HepG2 (cell line): ENCODE results near the gene GJA5. TPM values are rescaled to one million over a fixed set of nuclear protein-coding genes. Genes with fewer than 3 reads are reported as not detected.

Experiments used
- ATAC-seq: fragments of 200-7000 bp; cut with Tn5 transposase; 3 replicates; pipeline ENCODE4 v1.9.1; 2020; ENCODE audit warnings: mild to moderate bottlenecking, moderate library complexity
- BruUV-seq: library from RNA; stranded (reverse); fragments of 400-500 nt; replicated peaks from 2 replicates; lab custom pipeline; 2021; lab: Mats Ljungman, UMichigan
- CTCF ChIA-PET: fragments of 300-600 bp; formaldehyde crosslinking; extraction: SDS; loops from one replicate; lab custom pipeline; 2021; ENCODE audit warnings: low total read pairs, inconsistent platforms, low intra/inter-chr PET ratio; lab: Yijun Ruan, JAX
- POLR2A ChIA-PET: fragments of 350-600 bp; sonication (Branson Sonifier 250); formaldehyde crosslinking; loops from one replicate; lab custom pipeline; 2020; ENCODE audit warnings: antibody characterized with exemption, inconsistent platforms; lab: Yijun Ruan, JAX
- DNase-seq: peaks from one replicate; pipeline ENCODE4 v3.0.0-alpha.2; 2015; ENCODE audit warnings: low spot score
- FAIRE-seq: peaks from 3 replicates; lab custom pipeline; 2011; peaks lifted over from hg19 to GRCh38; lab: Jason Lieb, UNC
- H2AFZ ChIP-seq: one replicate; pipeline ENCODE4 v1.6.1; 2011; ENCODE audit warnings: low read length, inconsistent platforms
- H3K27ac ChIP-seq: fragments of 300-600 bp; 3 replicates; pipeline ENCODE4 v1.8.0; 2011; ENCODE audit warnings: mixed run types, mild to moderate bottlenecking, mixed read lengths, low read length, inconsistent platforms; ENCODE audit not compliant: insufficient read depth; ENCODE audit errors: extremely low read length
- H3K27me3 ChIP-seq, 2 experiments: fragments of 200-600 bp in 1 of 2; 2 replicates in 1 of 2; 3 replicates in 1 of 2; pipeline versions ENCODE4 v1.6.0 to v1.8.0; 2011; ENCODE audit warnings: low read length in 2 of 2, mild to moderate bottlenecking in 2 of 2, moderate library complexity in 2 of 2, inconsistent platforms in 1 of 2; ENCODE audit not compliant: insufficient read depth in 2 of 2, control insufficient read depth in 1 of 2
- H3K36me3 ChIP-seq, 2 experiments: fragments of 200-600 bp in 1 of 2; replicated peaks in 1 of 2; 2 replicates in 1 of 2; 3 replicates in 1 of 2; pipeline versions ENCODE4 v1.5.1 to v1.8.0; 2011; ENCODE audit warnings: low read length in 2 of 2, inconsistent platforms in 1 of 2; ENCODE audit not compliant: insufficient read depth in 2 of 2, control insufficient read depth in 1 of 2
- H3K4me1 ChIP-seq: 2 replicates; pipeline ENCODE4 v1.5.1; 2012; ENCODE audit warnings: low read length, inconsistent platforms; ENCODE audit not compliant: insufficient read depth
- H3K4me2 ChIP-seq: 2 replicates; pipeline ENCODE4 v1.6.0; 2011; ENCODE audit warnings: low read depth, low read length, inconsistent platforms
- H3K4me3 ChIP-seq, 3 experiments: fragments of 200-600 bp in 1 of 3; sonication (generic), shearing (Covaris generic) in 1 of 3; replicated peaks in 1 of 3; 2 replicates each; pipeline ENCODE4 v1.5.1; 2011 to 2016; ENCODE audit warnings: low read length in 3 of 3, inconsistent platforms in 2 of 3, low read depth in 2 of 3, mild to moderate bottlenecking in 2 of 3, control low read depth in 1 of 3, mixed read lengths in 1 of 3; ENCODE audit not compliant: insufficient read depth in 1 of 3
- H3K79me2 ChIP-seq: one replicate; pipeline ENCODE4 v1.6.1; 2011; ENCODE audit warnings: low read length, inconsistent platforms; ENCODE audit not compliant: insufficient read depth
- H3K9ac ChIP-seq: 2 replicates; pipeline ENCODE4 v1.6.0; 2011; ENCODE audit warnings: mild to moderate bottlenecking, low read depth, low read length, inconsistent platforms; ENCODE audit not compliant: insufficient read depth
- H3K9me3 ChIP-seq: 2 replicates; pipeline ENCODE4 v1.5.1; 2012; ENCODE audit warnings: mild to moderate bottlenecking, low read length
- H4K20me1 ChIP-seq: 2 replicates; pipeline ENCODE4 v1.6.0; 2011; ENCODE audit warnings: inconsistent platforms, mild to moderate bottlenecking, low read length, moderate library complexity; ENCODE audit not compliant: insufficient read depth
- CEBPB ChIP-seq: IDR thresholded peaks from 2 replicates; pipeline ENCODE4 v1.6.1; 2011; ENCODE audit warnings: low read depth, low read length, improper control_type of control experiment, borderline replicate concordance
- DNMT1 ChIP-seq: sonication (generic); formaldehyde crosslinking; IDR thresholded peaks from 2 replicates; pipeline ENCODE4 v1.5.1; 2020; ENCODE audit warnings: mild to moderate bottlenecking, missing genetic modification reagents
- GPN1 ChIP-seq: sonication (generic); formaldehyde crosslinking; IDR thresholded peaks from 2 replicates; pipeline ENCODE4 v1.5.1; 2020; ENCODE audit warnings: missing genetic modification reagents, borderline replicate concordance
- MED8 ChIP-seq: sonication (generic); formaldehyde crosslinking; IDR thresholded peaks from 2 replicates; pipeline ENCODE4 v1.8.1; 2023; ENCODE audit warnings: mild to moderate bottlenecking, missing genetic modification reagents; ENCODE audit not compliant: insufficient replicate concordance
- ZNF326 ChIP-seq: sonication (generic); formaldehyde crosslinking; IDR thresholded peaks from 2 replicates; pipeline ENCODE4 v1.4.0; 2020; ENCODE audit warnings: missing genetic modification reagents, borderline replicate concordance
- ZNF678 ChIP-seq: sonication (generic); formaldehyde crosslinking; IDR thresholded peaks from 2 replicates; pipeline ENCODE4 v1.4.0; 2020; ENCODE audit warnings: mild to moderate bottlenecking, missing genetic modification reagents
- WGBS: methylation state at CpG from one replicate; pipeline ENCODE4 v1.1.6; 2017; ENCODE audit warnings: low lambda C conversion rate; 5-methylcytosine and 5-hydroxymethylcytosine counted together
- in situ Hi-C: cut with HindIII; loops from 2 replicates; pipeline ENCODE4 v1.10.0; 2017; ENCODE audit warnings: low pct_unique_long_range_greater_than_20kb; ENCODE audit not compliant: extremely low pct_ligation_motif_present
- intact Hi-C: fragments of 100-400 bp; cut with micrococcal nuclease; formaldehyde crosslinking; loops from one replicate; pipeline ENCODE4 v1.10.0; 2022; ENCODE audit not compliant: unreplicated experiment
- polyA plus RNA-seq, 8 experiments: library from polyadenylated mRNA; depleted of rRNA in 3 of 8; stranded (reverse) in 7 of 8; unstranded in 1 of 8; fragments of >200 nt; fragmentation: Illumina TruSeq in 4 of 8; extraction: Trizol in 4 of 8; gene quantifications; 2 replicates each; pipeline versions ENCODE4 v1.2.1 to v1.2.3, GENCODE V29; 2011 to 2016; ENCODE audit warnings: low read depth in 4 of 8, missing spikeins in 1 of 8, mixed read lengths in 1 of 8; ENCODE audit not compliant: insufficient read depth in 1 of 8
- total RNA-seq, 5 experiments: library from RNA; depleted of rRNA; stranded (reverse); fragments of >200 nt; fragmentation: Illumina TruSeq; extraction: Trizol; gene quantifications; 2 replicates each; pipeline ENCODE4 v1.2.3, GENCODE V29; 2016; ENCODE audit warnings: low read depth in 1 of 5
- TF ChIP-seq, protein P1 (sequence below): sonication (generic); formaldehyde crosslinking; IDR thresholded peaks from 2 replicates; pipeline ENCODE4 v1.4.0; 2020; ENCODE audit warnings: low read depth, mild to moderate bottlenecking, missing genetic modification reagents
- TF ChIP-seq, protein P2 (sequence below): sonication (generic); formaldehyde crosslinking; IDR thresholded peaks from 2 replicates; pipeline ENCODE4 v1.9.0; 2021; ENCODE audit warnings: missing genetic modification reagents, mild to moderate bottlenecking, borderline replicate concordance
- TF ChIP-seq, protein P3 (sequence below): sonication (generic); formaldehyde crosslinking; IDR thresholded peaks from 2 replicates; pipeline ENCODE4 v1.4.0; 2020; ENCODE audit warnings: missing genetic modification reagents, mild to moderate bottlenecking, borderline replicate concordance
- TF ChIP-seq, protein P4 (sequence below): fragments of 450-650 bp; IDR thresholded peaks from 2 replicates; pipeline ENCODE4 v1.6.1; 2017; ENCODE audit warnings: mild to moderate bottlenecking

GJA5 gene
- total and polyA plus RNA-seq, 2 of the 13 experiments (the other 11 are each of a cell fraction or from before 2014, with no cell fraction given): not detected

DNA sequence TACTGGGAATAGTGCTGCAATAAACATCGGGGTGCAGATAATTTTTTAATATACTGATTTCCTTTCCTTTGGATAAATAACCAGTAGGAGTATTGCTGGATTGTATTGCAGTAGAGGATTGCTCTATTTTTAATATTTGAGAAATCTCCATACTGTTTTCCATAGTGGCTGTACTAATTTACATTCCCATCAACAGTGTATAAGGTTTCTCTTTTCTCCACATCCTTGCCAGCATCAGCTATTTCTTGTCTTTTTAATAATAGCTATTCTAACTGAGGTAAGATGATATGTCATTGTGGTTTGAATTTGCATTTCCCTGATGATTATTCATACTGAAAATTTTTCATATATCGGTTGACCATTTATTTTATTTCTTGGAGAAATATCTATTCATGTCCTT is 31.1 kb downstream of the GJA5 start:
- no peaks in the 10 kb centered on the region for H3K27me3 ChIP-seq
- no peak overlapping the region for H3K27ac ChIP-seq
- POLR2A ChIA-PET: no interaction called here
- H3K4me2 ChIP-seq: no peak overlapping the region
- H3K9me3 ChIP-seq: no peaks in the 10 kb centered on the region
- ATAC-seq: no peak
- TF ChIP-seq DNMT1 (CRISPR knock-in tag) (no peak), GPN1 (CRISPR knock-in tag) (no peak)
- TF ChIP-seq, all 625 proteins: peak for 0
- DNase-seq: no peak
- Histone ChIP-seq H3K36me3 (no peaks in the 10 kb centered on the region), H3K4me3 (no peak overlapping the region), H2AFZ (no peak overlapping the region), H3K9ac (no peak overlapping the region), H3K79me2 (no peaks in the 10 kb centered on the region), H3K4me1 (peaks cover 5% of the 10 kb centered on the region), H4K20me1 (no peaks in the 10 kb centered on the region)
- intact Hi-C loops (no loop called here), in situ Hi-C loops (no loop called here)
- CTCF ChIA-PET: no interaction called here
- FAIRE-seq: no peak
- BruUV-seq: no TSS peak
- 35% methylated on average over 2 of the region's 2 CpGs for WGBS

DNA sequence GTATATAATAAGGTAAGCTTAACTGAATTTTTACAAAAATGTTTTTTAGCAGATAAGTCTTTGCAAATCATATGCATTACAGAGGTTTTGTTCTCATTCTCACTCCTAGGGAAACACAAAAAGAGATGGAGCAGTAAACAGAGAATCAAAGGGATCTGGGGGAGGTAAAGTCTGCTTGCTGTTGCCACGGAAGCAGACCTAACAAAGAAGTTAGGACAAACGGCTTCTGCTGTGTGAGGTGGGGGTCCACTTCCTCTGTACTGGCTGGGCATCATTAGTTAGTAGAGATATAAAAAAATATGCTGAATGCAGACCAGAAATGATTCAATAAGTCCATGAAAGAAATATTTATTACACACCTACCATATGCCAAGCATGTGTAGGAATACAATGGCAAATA is 34.2 kb downstream of the GJA5 start:
- Histone ChIP-seq H3K27me3 (no peaks in the 10 kb centered on the region), H3K36me3 (no peaks in the 10 kb centered on the region), H3K4me1 (no peaks in the 10 kb centered on the region), H3K9me3 (no peaks in the 10 kb centered on the region), H3K27ac (no peak overlapping the region), H3K9ac (no peak overlapping the region), H4K20me1 (no peaks in the 10 kb centered on the region), H3K79me2 (no peaks in the 10 kb centered on the region), H2AFZ (no peak overlapping the region), H3K4me2 (no peak overlapping the region), H3K4me3 (no peak overlapping the region)
- intact Hi-C loops (no loop called here), in situ Hi-C loops (no loop called here)
- DNase-seq: no peak
- ChIA-PET POLR2A (no interaction called here), CTCF (interaction anchor here (1.7 kb wide), 1 partner anchor 164 kb away, joined by 5 read pairs; no protein-coding TSS in a partner anchor)
- WGBS: 0% methylated on average over 2 of the region's 2 CpGs
- BruUV-seq: no TSS peak
- no peak for ATAC-seq
- FAIRE-seq: no peak
- no peak for TF ChIP-seq ZNF678 (CRISPR knock-in tag)
- TF ChIP-seq, protein P1, sequence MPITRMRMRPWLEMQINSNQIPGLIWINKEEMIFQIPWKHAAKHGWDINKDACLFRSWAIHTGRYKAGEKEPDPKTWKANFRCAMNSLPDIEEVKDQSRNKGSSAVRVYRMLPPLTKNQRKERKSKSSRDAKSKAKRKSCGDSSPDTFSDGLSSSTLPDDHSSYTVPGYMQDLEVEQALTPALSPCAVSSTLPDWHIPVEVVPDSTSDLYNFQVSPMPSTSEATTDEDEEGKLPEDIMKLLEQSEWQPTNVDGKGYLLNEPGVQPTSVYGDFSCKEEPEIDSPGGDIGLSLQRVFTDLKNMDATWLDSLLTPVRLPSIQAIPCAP (CRISPR knock-in tag): no peak
- TF ChIP-seq, protein P2, sequence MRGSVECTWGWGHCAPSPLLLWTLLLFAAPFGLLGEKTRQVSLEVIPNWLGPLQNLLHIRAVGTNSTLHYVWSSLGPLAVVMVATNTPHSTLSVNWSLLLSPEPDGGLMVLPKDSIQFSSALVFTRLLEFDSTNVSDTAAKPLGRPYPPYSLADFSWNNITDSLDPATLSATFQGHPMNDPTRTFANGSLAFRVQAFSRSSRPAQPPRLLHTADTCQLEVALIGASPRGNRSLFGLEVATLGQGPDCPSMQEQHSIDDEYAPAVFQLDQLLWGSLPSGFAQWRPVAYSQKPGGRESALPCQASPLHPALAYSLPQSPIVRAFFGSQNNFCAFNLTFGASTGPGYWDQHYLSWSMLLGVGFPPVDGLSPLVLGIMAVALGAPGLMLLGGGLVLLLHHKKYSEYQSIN (CRISPR knock-in tag): no peak
- TF ChIP-seq, protein P3, sequence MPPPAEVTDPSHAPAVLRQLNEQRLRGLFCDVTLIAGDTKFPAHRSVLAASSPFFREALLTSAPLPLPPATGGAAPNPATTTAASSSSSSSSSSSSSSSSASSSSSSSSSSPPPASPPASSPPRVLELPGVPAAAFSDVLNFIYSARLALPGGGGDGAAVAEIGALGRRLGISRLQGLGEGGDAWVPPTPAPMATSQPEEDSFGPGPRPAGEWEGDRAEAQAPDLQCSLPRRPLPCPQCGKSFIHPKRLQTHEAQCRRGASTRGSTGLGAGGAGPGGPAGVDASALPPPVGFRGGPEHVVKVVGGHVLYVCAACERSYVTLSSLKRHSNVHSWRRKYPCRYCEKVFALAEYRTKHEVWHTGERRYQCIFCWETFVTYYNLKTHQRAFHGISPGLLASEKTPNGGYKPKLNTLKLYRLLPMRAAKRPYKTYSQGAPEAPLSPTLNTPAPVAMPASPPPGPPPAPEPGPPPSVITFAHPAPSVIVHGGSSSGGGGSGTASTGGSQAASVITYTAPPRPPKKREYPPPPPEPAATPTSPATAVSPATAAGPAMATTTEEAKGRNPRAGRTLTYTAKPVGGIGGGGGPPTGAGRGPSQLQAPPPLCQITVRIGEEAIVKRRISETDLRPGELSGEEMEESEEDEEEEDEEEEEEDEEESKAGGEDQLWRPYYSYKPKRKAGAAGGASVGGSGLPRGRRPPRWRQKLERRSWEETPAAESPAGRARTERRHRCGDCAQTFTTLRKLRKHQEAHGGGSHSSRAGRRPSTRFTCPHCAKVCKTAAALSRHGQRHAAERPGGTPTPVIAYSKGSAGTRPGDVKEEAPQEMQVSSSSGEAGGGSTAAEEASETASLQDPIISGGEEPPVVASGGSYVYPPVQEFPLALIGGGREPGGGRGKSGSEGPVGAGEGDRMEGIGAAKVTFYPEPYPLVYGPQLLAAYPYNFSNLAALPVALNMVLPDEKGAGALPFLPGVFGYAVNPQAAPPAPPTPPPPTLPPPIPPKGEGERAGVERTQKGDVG (CRISPR knock-in tag): no peak
- TF ChIP-seq ZNF326 (CRISPR knock-in tag): no peak
- no peak for TF ChIP-seq MED8 (CRISPR knock-in tag)
- TF ChIP-seq, protein P4, sequence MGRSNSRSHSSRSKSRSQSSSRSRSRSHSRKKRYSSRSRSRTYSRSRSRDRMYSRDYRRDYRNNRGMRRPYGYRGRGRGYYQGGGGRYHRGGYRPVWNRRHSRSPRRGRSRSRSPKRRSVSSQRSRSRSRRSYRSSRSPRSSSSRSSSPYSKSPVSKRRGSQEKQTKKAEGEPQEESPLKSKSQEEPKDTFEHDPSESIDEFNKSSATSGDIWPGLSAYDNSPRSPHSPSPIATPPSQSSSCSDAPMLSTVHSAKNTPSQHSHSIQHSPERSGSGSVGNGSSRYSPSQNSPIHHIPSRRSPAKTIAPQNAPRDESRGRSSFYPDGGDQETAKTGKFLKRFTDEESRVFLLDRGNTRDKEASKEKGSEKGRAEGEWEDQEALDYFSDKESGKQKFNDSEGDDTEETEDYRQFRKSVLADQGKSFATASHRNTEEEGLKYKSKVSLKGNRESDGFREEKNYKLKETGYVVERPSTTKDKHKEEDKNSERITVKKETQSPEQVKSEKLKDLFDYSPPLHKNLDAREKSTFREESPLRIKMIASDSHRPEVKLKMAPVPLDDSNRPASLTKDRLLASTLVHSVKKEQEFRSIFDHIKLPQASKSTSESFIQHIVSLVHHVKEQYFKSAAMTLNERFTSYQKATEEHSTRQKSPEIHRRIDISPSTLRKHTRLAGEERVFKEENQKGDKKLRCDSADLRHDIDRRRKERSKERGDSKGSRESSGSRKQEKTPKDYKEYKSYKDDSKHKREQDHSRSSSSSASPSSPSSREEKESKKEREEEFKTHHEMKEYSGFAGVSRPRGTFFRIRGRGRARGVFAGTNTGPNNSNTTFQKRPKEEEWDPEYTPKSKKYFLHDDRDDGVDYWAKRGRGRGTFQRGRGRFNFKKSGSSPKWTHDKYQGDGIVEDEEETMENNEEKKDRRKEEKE: no peak
- no peak for TF ChIP-seq CEBPB
